GM21717 (cell line): Measurements from ENCODE around the gene SLC6A8.
"Not testable (repeated sequence)": the region's sequence is repeated elsewhere in the genome, so short reads cannot be mapped to it uniquely, and the experiment has no call there.

Experiments used
- ATAC-seq: cut with Tn5 transposase; IDR thresholded peaks from one replicate; pipeline ENCODE4 v1.9.1; 2021; ENCODE audit warnings: mild to moderate bottlenecking, moderate library complexity; ENCODE audit not compliant: unreplicated experiment

The SLC6A8 gene

DNA sequence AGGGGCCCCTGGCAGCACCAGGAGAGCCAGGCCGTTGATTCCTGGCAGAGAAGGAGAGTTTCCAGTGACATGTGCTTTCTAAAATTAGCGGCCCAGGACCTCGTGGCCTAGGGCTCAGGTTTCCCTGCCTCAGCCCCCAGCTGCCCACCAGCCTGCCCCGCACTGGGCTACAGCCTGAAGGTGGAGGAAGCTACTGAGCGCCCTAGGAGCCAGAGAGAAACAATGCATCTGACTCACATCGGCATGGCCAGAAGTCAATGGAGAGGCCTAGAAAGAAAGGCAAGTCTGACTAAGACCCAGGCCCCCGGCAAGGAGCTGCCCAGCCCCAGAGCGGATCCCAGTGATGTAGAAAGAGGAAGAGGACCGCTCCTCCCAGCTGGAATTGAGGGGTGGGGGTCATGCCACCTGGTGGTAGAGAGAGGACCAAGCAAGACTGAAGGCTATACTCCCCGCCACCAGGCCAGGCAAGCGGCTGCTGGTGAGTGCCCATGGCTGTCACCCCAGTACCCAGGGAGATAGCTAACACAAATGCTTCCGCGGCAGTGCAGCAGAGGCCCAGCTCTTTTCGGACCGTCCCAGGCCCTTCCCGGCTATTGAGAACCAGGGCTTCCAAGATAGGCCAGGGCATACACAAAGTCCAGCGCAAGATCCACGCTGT is 17.8 kb downstream of the SLC6A8 start:
- ATAC-seq = not testable (repeated sequence)

DNA sequence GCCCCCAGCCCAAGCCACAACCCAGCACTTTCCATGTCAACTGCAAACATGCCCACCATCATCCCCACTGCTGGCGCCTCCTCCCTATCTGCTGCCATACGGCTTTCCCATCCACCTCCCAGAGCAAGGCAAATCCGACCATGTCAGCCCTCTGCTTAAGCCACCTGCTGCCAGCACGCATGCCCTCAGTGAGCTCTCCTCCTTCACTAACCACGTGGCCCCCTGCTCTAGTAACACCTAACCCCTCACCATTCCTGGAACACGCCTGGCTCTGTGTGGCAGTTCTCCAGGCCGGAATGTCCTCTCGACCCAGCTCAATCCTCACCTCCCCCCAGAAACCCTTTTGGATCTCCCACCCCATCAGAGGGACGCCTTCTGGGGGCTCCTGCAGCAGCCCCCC is 19.1 kb downstream of the SLC6A8 start:
- no peak for ATAC-seq

DNA sequence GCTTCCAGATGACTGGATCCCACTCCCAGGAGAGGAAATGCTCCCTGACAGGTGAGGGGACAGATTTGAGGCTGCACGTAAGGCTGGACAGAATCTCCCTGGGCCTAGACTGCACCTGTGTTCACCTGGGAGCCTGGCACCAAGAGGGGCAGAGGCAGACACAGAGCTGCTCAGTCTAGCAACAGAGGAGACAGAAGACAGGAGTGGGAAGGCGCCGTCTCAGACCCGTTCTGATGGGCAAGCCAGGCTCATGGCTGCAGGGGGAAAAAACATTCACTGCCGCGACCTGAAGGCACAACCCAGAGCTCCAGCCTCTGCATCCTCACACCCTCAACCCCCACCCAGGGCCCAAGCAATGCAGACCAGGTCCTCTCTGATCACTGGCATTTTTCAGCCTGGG is 19.7 kb downstream of the SLC6A8 start:
- no peak for ATAC-seq

DNA sequence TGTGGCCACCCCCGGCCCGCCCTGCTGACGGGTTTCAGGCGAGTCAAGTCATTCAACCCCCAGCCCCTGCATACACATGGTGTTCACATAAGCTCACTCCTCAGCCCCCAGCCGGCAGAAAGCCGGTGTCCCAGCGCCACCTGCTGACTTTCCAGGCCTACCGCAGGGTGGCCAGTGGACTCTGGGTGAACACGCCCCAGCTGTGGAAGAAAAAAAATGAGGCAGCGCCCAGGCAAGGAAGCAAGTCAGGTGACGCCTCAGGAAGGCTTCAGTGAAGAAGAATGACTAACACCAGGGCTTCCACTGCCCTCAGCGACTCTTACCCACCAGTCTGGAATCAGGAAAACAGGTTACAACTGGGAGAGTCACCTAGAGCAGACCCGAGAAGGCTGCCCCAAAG is 20.7 kb downstream of the SLC6A8 start:
- no peak for ATAC-seq

DNA sequence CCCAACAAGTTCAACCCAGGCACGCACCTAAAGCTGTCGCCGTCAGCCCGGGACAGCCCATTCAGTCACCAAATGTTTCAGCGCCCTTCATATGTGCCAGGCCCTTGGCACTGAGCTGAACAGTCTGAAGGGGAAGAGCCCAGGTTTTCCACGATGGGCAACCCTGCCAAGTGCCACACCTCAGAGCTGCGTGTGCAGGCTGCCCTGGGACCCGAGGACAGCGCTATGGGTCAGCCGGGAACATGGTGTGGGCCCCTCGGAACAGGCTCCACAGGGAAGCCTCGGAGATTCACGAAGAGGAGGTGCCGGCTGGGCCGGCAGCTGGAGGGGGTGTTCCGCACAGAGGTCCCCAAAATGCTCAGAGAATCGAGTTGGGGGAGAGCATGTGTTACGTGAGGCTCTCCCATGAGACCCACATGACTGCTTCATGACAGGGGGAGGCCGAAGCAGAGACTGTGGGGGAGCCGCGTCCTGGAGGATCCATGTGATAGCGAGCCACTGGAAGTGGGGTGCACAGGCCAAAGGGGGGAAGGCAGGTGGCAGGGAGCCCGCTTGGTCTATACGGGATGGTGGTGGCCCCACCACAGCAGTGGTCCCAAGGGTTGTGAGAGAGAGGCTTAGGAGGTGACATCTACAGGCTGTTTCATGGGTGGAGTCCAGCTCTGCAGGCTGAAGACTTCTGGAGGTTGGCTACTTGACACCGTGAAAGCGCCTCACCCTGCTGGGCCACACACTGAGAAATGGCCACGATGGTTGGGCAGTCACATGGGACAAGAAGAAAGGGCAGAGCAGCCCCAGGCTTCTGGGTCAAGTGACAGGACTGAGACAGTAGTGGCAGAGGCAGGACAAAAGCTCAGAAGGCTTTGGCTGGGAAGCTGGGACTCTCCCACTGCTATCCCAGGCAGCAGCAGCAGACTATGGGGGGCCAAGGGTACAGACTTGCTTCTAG is 22.3 kb downstream of the SLC6A8 start:
- ATAC-seq = no peak

DNA sequence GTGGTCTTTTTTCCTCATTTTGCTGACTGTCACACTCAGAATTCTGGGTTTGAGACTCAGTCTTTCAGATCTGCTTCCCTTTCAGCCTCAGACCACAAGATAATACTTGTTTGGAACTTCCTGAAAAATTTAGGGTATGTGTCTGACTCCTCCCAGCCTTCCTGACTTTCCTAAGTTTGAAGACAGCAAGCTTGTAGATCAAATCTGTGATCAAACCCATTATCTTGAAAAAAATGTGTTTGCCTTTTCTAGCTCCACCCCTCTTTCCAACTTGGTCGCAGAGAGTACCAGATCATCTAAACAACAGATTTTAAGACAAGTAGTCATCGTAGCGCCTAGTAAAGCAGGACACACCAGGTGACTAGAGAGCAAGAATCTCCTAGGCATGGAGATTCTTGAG is 26.5 kb downstream of the SLC6A8 start:
- no peak for ATAC-seq

DNA sequence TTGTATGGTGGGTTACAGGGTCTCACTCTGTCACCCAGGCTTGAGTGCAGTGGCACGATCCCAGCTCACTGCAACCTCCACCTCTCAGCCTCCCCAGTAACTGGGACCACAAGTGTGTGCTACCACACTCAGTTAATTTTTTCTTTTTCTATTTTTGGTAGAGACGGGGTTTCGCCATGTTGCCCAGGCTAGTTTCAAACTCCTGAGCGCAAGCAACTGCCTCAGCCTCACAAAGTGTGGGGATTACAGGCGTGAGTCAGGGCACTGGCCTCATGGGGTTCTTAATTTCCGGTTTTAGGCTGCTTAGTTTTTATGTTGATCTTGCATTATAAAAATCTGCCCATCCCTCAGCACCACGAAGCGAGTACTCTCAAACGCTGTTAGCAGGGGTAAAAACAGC is 29.7 kb downstream of the SLC6A8 start:
- ATAC-seq = no peak

DNA sequence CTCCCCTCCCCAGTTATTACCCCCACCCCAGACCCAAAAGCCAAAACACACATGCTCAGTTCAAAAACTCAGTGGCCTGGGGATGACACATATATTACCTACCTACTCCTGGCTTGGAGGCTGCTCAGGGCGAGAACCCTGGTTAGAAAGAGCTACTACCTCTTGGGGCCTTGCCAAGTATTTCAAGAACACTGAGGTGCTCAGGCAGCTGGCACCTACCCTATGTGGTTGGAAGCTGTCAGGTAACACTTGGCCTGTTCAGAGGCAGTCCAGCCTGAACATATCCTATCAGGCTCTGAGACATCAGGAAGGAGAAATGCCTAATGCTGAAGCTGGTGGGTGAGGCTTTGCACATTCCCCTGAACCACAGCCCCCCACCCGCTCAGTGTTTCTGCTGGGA is 31.5 kb downstream of the SLC6A8 start:
- no peak for ATAC-seq

DNA sequence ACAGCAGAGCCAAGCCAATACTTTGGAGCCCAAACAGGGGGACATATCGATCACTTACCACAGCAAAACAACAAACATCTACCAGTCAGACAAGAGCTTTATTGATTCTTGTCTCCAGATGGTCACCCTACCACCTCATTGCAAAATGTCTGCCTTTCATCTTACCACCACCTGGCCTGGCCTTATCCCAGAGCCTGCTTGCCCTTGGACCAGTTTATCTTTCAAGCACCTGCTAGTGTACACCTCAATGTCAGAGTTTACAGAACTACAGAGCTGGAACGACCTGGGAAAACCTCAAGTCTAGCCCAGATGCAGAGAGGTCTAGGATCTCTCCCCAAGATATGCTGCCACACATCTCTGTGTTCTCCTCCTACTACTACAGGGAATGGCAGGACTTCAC is 32.0 kb downstream of the SLC6A8 start:
- no peak for ATAC-seq

DNA sequence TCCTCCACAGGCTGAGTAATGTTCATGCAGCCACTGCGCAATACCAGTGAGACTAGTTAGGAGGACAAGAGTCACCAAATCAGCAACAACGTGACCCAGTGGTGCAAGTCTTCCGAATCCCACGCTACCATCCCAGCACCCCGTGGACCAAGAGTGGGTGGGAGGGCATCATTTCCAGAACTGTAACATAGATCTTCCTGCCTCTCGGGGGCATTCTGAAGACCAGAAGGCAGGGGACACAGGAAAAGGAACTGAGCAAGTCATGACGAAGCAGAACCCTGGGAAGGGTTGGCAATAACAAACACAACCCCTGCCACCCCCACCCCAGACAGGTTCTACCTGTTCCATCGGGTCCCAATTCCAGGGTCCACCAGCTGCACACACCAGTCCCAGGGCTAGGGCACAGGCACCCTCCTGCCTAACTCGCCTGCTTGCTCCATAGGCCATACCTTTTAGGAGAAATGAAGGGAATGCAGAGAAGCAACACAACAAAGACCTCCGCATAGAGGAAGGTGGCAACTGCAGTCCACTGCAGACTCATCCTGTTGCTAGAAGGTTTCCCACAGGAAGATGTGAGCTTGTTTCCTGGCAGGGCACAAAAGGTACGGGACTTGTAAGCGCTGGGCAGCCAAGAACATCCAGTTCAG is 35.1 kb downstream of the SLC6A8 start:
- ATAC-seq = no peak

DNA sequence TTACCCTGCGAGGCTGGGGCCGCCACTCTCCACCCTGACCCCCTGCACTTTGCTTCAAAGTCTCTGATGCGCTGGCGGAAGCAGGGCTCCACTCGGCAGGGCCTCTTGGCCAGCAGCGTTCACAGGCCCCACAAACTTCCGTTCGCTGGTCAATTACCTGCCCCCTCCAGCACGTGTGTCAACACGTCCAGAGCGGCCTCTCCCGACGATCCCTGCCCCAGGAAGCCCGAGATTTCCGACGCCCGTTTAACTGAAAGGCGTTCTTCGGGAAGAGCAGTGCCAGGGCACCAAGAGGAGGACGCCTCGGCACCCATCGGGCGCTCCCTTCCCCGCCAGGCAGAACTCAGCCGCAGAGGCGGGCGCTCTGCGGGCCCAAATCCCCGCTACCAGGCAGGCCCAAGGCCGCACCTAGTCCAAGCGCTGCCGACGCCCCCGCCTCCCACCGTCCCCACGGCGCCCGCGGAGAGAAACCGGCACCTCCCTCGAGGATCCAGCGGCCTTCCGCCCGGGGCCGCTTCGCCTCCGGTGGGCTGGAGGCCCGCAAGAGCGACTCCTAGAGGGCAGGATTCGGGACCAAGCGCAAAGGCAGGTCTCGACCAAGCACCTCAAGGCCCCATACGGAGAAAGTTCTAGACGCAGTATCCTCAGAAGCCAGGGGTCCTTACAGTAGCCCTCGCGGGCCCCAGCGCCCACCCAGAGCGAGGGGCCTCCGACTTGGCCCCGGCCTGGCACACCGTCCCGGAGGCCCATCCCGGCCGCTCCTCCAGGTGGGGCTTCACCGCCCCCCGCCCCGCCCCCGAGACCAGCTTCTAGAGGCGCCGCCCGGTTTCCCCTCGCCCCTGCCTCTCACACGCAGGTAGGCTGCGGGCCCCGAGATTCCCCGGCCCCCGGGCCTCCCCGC is 35.9 kb downstream of the SLC6A8 start:
- ATAC-seq = peak; percentile 29

DNA sequence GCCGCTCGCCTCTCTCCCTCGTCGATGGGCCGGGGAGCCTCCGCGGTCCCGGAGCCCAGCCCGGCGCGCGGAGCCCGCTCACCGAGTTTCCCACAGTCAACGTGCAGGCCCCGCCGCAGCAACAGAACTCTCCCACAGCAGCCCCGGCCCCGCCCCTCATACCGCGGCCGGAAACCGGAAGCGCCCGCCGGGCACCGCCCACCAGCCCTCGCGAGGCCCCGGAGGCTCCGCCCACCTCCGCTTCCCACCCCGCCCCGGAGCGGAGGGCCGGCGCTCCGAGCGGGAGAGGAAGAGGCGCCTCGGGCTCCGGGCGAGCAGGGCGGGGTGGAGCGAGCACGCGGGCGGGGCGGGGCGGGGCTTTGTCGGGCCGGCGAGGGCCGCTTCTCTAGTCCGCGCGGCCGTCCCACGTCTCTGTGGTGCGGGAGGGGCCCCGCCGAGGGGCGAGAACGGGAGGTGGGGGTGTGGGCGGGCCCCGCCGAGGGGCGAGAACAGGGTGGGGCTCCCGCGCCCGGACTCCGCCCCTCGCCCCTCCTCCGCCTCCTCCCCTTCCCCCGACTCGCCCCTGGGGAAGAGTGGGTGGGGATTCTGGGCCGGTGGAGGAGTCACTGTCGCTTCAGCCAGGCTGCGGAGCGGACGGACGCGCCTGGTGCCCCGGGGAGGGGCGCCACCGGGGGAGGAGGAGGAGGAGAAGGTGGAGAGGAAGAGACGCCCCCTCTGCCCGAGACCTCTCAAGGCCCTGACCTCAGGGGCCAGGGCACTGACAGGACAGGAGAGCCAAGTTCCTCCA is 36.7 kb downstream of the SLC6A8 start, which contains the start of the genes ABCD1 and BCAP31:
ABCD1 (plus strand) TSS at position 605 of the 787 bp plus-strand sequence. CDS start 411 bp downstream, outside the sequence.
BCAP31 (minus strand) TSS at position 136 of the 787 bp plus-strand sequence. CDS start 1,143 bp downstream, outside the sequence.
- peak; percentile 48 for ATAC-seq

DNA sequence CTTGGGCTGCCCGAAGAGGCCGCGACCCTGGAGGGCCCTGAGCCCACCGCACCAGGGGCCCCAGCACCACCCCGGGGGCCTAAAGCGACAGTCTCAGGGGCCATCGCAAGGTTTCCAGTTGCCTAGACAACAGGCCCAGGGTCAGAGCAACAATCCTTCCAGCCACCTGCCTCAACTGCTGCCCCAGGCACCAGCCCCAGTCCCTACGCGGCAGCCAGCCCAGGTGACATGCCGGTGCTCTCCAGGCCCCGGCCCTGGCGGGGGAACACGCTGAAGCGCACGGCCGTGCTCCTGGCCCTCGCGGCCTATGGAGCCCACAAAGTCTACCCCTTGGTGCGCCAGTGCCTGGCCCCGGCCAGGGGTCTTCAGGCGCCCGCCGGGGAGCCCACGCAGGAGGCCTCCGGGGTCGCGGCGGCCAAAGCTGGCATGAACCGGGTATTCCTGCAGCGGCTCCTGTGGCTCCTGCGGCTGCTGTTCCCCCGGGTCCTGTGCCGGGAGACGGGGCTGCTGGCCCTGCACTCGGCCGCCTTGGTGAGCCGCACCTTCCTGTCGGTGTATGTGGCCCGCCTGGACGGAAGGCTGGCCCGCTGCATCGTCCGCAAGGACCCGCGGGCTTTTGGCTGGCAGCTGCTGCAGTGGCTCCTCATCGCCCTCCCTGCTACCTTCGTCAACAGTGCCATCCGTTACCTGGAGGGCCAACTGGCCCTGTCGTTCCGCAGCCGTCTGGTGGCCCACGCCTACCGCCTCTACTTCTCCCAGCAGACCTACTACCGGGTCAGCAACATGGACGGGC is 37.5 kb downstream of the SLC6A8 start:
- ATAC-seq = peak; percentile 5

DNA sequence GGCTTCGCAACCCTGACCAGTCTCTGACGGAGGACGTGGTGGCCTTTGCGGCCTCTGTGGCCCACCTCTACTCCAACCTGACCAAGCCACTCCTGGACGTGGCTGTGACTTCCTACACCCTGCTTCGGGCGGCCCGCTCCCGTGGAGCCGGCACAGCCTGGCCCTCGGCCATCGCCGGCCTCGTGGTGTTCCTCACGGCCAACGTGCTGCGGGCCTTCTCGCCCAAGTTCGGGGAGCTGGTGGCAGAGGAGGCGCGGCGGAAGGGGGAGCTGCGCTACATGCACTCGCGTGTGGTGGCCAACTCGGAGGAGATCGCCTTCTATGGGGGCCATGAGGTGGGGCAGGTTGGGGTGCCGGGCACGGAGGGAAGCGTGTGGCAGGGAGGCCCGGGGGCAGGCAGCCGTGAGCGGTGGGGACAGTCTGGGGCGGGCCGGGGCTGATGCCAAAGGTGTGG is 38.1 kb downstream of the SLC6A8 start:
- no peak for ATAC-seq

DNA sequence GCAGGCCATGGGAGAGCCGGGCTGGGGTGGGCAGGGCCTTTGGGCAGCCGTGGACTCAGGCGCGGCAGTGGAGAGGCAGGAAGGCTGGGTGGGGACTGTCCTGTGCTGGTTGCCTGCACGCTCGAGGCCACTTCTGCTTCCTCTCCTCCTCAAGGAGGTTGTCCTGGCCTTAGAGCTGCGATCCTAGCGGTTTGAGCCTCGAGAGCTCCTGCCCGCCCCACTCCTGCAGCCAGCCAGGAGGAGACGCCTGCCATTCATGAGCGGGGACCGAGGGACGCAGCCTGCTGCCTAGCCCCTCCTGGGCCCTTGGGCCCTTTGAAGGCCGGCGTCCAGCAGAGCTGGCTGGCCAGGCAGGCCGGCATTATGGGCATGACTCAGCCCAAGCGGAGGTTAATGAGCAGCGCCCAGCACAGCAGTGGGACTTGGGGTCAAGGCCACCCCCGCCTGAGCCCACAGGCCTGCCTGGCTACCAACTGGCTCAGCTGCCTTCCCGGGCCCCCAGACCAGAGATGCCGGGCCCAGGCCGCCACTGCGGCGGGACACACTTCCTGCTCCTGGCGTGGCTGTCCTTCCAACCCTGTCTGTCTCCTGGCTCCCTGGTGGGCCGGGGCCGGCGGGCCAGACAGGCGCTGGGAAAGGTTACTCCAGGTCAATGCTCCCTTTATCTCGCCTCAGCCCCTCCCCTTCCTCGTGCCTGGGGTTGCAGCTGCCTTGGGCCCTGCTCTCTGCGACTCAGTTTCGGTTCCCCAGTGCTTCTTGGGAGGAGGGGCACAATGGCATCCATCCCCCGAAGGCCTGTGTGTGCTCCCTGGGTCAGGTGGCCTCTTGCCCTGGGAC is 38.8 kb downstream of the SLC6A8 start:
- ATAC-seq = peak; percentile 57

DNA sequence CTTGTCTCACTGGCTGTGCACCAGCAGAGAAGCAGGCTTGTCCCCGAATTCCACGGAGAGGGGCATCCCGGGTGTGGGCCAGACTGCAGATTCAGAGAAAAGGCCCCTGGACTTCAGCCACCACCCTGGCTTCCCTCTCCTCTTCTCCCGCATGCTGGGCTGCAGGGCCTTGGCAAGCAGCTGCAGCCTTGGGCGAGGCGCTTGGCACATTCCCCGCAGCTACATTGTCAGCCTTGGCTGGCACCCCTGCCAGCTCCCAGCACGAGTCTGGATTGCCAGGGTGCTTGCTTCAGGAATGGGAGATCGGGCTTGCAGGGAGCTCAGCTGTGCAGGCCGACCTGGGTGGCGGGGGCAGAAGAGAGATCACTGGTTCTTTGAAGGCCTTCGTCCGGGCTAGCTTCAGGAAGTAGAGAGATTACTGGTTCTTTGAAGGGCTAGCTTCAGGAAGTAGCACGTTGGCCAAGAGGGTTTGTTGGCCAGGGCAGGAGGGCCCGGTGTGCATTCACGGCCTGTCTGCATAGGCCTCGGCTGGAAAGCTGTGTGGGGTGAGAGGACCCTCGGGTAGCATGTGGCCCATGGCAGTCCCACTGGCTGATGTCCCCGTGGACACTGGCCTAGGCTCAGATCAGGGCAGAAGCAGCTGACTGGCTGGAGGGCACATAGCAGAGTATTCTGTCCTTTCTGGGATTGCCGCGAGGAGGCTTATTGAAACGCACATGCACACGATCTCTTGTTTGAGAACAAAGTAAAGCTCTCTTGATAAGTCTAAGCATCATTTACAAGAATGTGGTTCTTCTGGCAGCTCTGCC is 39.6 kb downstream of the SLC6A8 start:
- no peak for ATAC-seq

DNA sequence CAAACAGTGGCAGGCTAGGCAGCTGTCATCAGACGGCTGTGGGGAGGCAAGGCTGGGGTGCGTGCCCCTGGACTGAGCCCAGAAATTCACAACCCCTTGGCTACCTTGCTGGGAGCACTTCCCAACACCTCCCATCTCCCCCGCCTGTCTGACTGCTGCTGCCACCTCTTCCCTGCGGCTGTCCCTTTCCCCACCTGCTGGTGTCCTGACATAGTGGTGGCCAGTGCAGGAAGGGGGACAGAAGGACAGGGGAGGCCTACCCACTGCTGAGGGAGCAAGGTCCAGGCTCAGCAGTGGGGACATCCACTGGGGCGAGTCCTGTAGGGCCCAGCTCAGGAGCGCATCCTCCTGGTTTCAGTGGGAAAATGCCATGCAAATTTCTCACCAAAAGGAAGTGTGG is 40.4 kb downstream of the SLC6A8 start:
- no peak for ATAC-seq
